ENCODE results near the gene HM13. TPM values are rescaled to one million over a fixed set of nuclear protein-coding genes. Genes with fewer than 3 reads are reported as not detected.
"Not testable (repeated sequence)": the region's sequence is repeated elsewhere in the genome, so short reads cannot be mapped to it uniquely, and the experiment has no call there.

Gene HM13
- total RNA-seq, 2 experiments from 2014 or later = 110 to 111 TPM

- ChIA-PET CTCF (interaction anchor here (1.3 to 29.0 kb wide), 3 partner anchors 10 to 31 kb away, joined by 3 to 1211 read pairs (median 5); partner anchors contain the start of gene ID1), POLR2A (no interaction called here)
- no peaks in the 10 kb centered on the region for H3K27me3 Mint-ChIP-seq
- H3K9me3 Mint-ChIP-seq = peaks cover 2% of the 10 kb centered on the region
- no peaks in the 10 kb centered on the region for H3K4me1 Mint-ChIP-seq (ENCODE audit: low read depth)
- H3K4me3 Mint-ChIP-seq = no peak overlapping the region
- intact Hi-C loops (cut with micrococcal nuclease) = no loop called here
- no peaks in the 10 kb centered on the region for H3K36me3 Mint-ChIP-seq
- no peak for DNase-seq
- no peak overlapping the region for H3K27ac Mint-ChIP-seq
Measured at GRCh38 chr20:31579245-31579644, 65.0 kb downstream of the HM13 start.

GRCh38 chr20:31579941-31580651, 65.9 kb downstream of the HM13 start:
- intact Hi-C loops (cut with micrococcal nuclease); H3K4me3 Mint-ChIP-seq; POLR2A ChIA-PET; H3K9me3 Mint-ChIP-seq; H3K4me1 Mint-ChIP-seq (ENCODE audit: low read depth); H3K27ac Mint-ChIP-seq; H3K36me3 Mint-ChIP-seq; H3K27me3 Mint-ChIP-seq; DNase-seq: not testable (repeated sequence)
- CTCF ChIA-PET = interaction anchor here (1.3 to 29.0 kb wide), 3 partner anchors 11 to 31 kb away, joined by 3 to 1211 read pairs (median 5); partner anchors contain the start of gene ID1

- H3K4me1 Mint-ChIP-seq (ENCODE audit: low read depth) = no peaks in the 10 kb centered on the region
- H3K27ac Mint-ChIP-seq = no peak overlapping the region
- H3K4me3 Mint-ChIP-seq = no peak overlapping the region
- no peaks in the 10 kb centered on the region for H3K36me3 Mint-ChIP-seq
- DNase-seq = no peak
- CTCF ChIA-PET = interaction anchor here (1.5 to 29.0 kb wide), 2 partner anchors 11 to 30 kb away, joined by 5 to 1211 read pairs; partner anchors contain the start of gene ID1
- H3K27me3 Mint-ChIP-seq = peaks cover 3% of the 10 kb centered on the region
- peaks cover 2% of the 10 kb centered on the region for H3K9me3 Mint-ChIP-seq
- POLR2A ChIA-PET = no interaction called here
- intact Hi-C loops (cut with micrococcal nuclease) = no loop called here
Measured at GRCh38 chr20:31580706-31581105, 66.5 kb downstream of the HM13 start.

- intact Hi-C loops (cut with micrococcal nuclease) = no loop called here
- no peak overlapping the region for H3K4me3 Mint-ChIP-seq
- ChIA-PET POLR2A (no interaction called here), CTCF (no interaction called here)
- peaks cover 4% of the 10 kb centered on the region for H3K27me3 Mint-ChIP-seq
- peaks cover 2% of the 10 kb centered on the region for H3K9me3 Mint-ChIP-seq
- no peaks in the 10 kb centered on the region for H3K36me3 Mint-ChIP-seq
- no peaks in the 10 kb centered on the region for H3K4me1 Mint-ChIP-seq (ENCODE audit: low read depth)
- DNase-seq = no peak
- H3K27ac Mint-ChIP-seq = no peak overlapping the region
Measured at GRCh38 chr20:31581391-31581790, 67.1 kb downstream of the HM13 start.

- Mint-ChIP-seq H3K4me3 (peak overlapping the region; percentile 40), H3K27me3 (peaks cover 20% of the 10 kb centered on the region), H3K4me1 (ENCODE audit: low read depth) (peaks cover 8% of the 10 kb centered on the region), H3K9me3 (no peaks in the 10 kb centered on the region), H3K36me3 (no peaks in the 10 kb centered on the region), H3K27ac (no peak overlapping the region)
- intact Hi-C loops (cut with micrococcal nuclease) = no loop called here
- POLR2A ChIA-PET = interaction anchor here (0.7 to 1.2 kb wide), 2 partner anchors 15 kb away, joined by 3 read pairs; no protein-coding TSS in a partner anchor
- CTCF ChIA-PET = interaction anchor here (0.6 to 2.8 kb wide), 6 partner anchors 18 to 136 kb away, joined by 3 to 24 read pairs (median 4); partner anchors contain the start of gene ID1
- DNase-seq = no peak
Measured at GRCh38 chr20:31587545-31588389, 73.5 kb downstream of the HM13 start.

GRCh38 chr20:31590717-31591225, 76.5 kb downstream of the HM13 start:
- no peak overlapping the region for H3K27ac Mint-ChIP-seq
- no peak for DNase-seq
- no peaks in the 10 kb centered on the region for H3K36me3 Mint-ChIP-seq
- no peak overlapping the region for H3K4me3 Mint-ChIP-seq
- CTCF ChIA-PET = interaction anchor here (1.1 to 5.8 kb wide), 3 partner anchors 21 to 31 kb away, joined by 3 to 34 read pairs (median 7); no protein-coding TSS in a partner anchor
- H3K9me3 Mint-ChIP-seq = no peaks in the 10 kb centered on the region
- H3K27me3 Mint-ChIP-seq = peaks cover 19% of the 10 kb centered on the region
- POLR2A ChIA-PET = interaction anchor here (0.6 to 1.0 kb wide), 2 partner anchors 20 to 22 kb away, joined by 3 to 4 read pairs; no protein-coding TSS in a partner anchor
- intact Hi-C loops (cut with micrococcal nuclease) = no loop called here
- H3K4me1 Mint-ChIP-seq (ENCODE audit: low read depth) = peaks cover 8% of the 10 kb centered on the region

- no peaks in the 10 kb centered on the region for H3K36me3 Mint-ChIP-seq
- intact Hi-C loops (cut with micrococcal nuclease) = loop anchor here (1.0 kb wide), 1 partner anchor 12 kb away; the partner anchor contains the start of gene ID1
- POLR2A ChIA-PET = interaction anchor here (0.5 to 1.0 kb wide), 2 partner anchors 20 to 105 kb away, joined by 3 read pairs; no protein-coding TSS in a partner anchor
Measured at GRCh38 chr20:31593221-31594001, 79.2 kb downstream of the HM13 start.

GRCh38 chr20:31594002-31594557, 79.8 kb downstream of the HM13 start:
- no peak overlapping the region for H3K27ac Mint-ChIP-seq
- ChIA-PET CTCF (interaction anchor here (1.0 to 5.8 kb wide), 3 partner anchors 18 to 27 kb away, joined by 4 to 34 read pairs (median 4); no protein-coding TSS in a partner anchor), POLR2A (no interaction called here)
- intact Hi-C loops (cut with micrococcal nuclease) = no loop called here
- DNase-seq = no peak
- H3K4me1 Mint-ChIP-seq (ENCODE audit: low read depth) = no peaks in the 10 kb centered on the region
- no peaks in the 10 kb centered on the region for H3K36me3 Mint-ChIP-seq
- no peak overlapping the region for H3K4me3 Mint-ChIP-seq
- no peaks in the 10 kb centered on the region for H3K9me3 Mint-ChIP-seq
- peaks cover 4% of the 10 kb centered on the region for H3K27me3 Mint-ChIP-seq

More at GRCh38 chr20:31593221-31594001, 79.2 kb downstream of the HM13 start:
- Mint-ChIP-seq H3K9me3 (no peaks in the 10 kb centered on the region), H3K4me3 (no peak overlapping the region), H3K27ac (no peak overlapping the region), H3K27me3 (peaks cover 10% of the 10 kb centered on the region), H3K4me1 (ENCODE audit: low read depth) (peaks cover under 1% of the 10 kb centered on the region)
- peak; percentile 70 for DNase-seq
- CTCF ChIA-PET = interaction anchor here (0.7 to 5.8 kb wide), 5 partner anchors 10 to 31 kb away, joined by 3 to 34 read pairs (median 4); no protein-coding TSS in a partner anchor

GRCh38 chr20:31594558-31595379, 80.5 kb downstream of the HM13 start:
- Mint-ChIP-seq H3K27ac (no peak overlapping the region), H3K36me3 (no peaks in the 10 kb centered on the region), H3K9me3 (no peaks in the 10 kb centered on the region), H3K4me3 (no peak overlapping the region), H3K4me1 (ENCODE audit: low read depth) (no peaks in the 10 kb centered on the region), H3K27me3 (peaks cover 4% of the 10 kb centered on the region)
- intact Hi-C loops (cut with micrococcal nuclease) = no loop called here
- CTCF ChIA-PET = interaction anchor here (1.3 kb wide), 1 partner anchor 39 kb away, joined by 3 read pairs; no protein-coding TSS in a partner anchor
- no peak for DNase-seq
- POLR2A ChIA-PET = no interaction called here

- intact Hi-C loops (cut with micrococcal nuclease) = no loop called here
- DNase-seq = no peak
- Mint-ChIP-seq H3K4me1 (ENCODE audit: low read depth) (no peaks in the 10 kb centered on the region), H3K27ac (no peak overlapping the region), H3K36me3 (no peaks in the 10 kb centered on the region), H3K9me3 (no peaks in the 10 kb centered on the region), H3K27me3 (peaks cover 4% of the 10 kb centered on the region), H3K4me3 (no peak overlapping the region)
- POLR2A ChIA-PET = no interaction called here
- CTCF ChIA-PET = interaction anchor here (0.7 to 1.3 kb wide), 2 partner anchors 33 to 39 kb away, joined by 3 read pairs; no protein-coding TSS in a partner anchor
Measured at GRCh38 chr20:31595380-31595653, 81.1 kb downstream of the HM13 start.

Data from activated CD4-positive, alpha-beta memory T cell treated with anti-CD3 and anti-CD28 coated beads for 36 hours (primary cell).